K562 (cell line): ENCODE data around the gene CDCP1. TPM values are rescaled to one million over a fixed set of nuclear protein-coding genes. Genes with fewer than 3 reads are reported as not detected.

ENCODE experiments used
- ILK ChIP-seq: fragments of 450-650 bp; IDR thresholded peaks from 2 replicates; pipeline ENCODE4 v1.6.1; 2016; ENCODE audit warnings: missing genetic modification characterization, low read depth, mild to moderate bottlenecking, missing compliant biosample characterization, moderate library complexity, borderline replicate concordance
- MGA ChIP-seq: fragments of 450-650 bp; IDR thresholded peaks from 2 replicates; pipeline ENCODE4 v1.6.1; 2016; ENCODE audit warnings: mild to moderate bottlenecking, moderate library complexity
- ZBTB34 ChIP-seq: fragments of 250-450 bp; sonication (Bioruptor Pico); IDR thresholded peaks from 2 replicates; pipeline ENCODE4 v1.8.0; 2021; ENCODE audit warnings: mild to moderate bottlenecking, moderate library complexity
- ZNF740 ChIP-seq, 3 experiments: fragments of 200-800 bp in 1 of 3; sonication (Bioruptor generic) in 1 of 3; sonication (generic) in 1 of 3; formaldehyde crosslinking in 1 of 3; IDR thresholded peaks; 2 replicates each; pipeline versions ENCODE4 v1.6.1 to v1.8.0; 2016 to 2022; ENCODE audit warnings: mild to moderate bottlenecking in 2 of 3, missing compliant biosample characterization in 2 of 3, missing genetic modification characterization in 2 of 3, missing genetic modification reagents in 1 of 3
- polyA plus RNA-seq, 8 experiments: library from polyadenylated mRNA; depleted of rRNA in 4 of 8; stranded (reverse) in 5 of 8; unstranded in 3 of 8; fragments of >200 nt; fragmentation: Nextera tagmentation in 2 of 8; fragmentation: Illumina TruSeq in 1 of 8; extraction: Ambion mirVana in 2 of 8; extraction: Trizol in 1 of 8; gene quantifications; 2 replicates each; pipeline versions ENCODE4 v1.2.1 to v1.2.3, GENCODE V29; 2011 to 2014; ENCODE audit warnings: inconsistent platforms in 1 of 8, missing spikeins in 1 of 8
- total RNA-seq, 7 experiments: library from RNA; depleted of rRNA in 6 of 7; stranded (reverse); fragments of >200 nt in 6 of 7; fragmentation: Illumina TruSeq in 2 of 7; extraction: Trizol in 2 of 7; gene quantifications; 2 replicates each; pipeline versions ENCODE4 v1.2.1 to v1.2.3, GENCODE V29; 2011 to 2021; ENCODE audit warnings: low replicate concordance in 1 of 7
- TF ChIP-seq, protein P1 (sequence below), 2 experiments: fragments of 450-650 bp in 1 of 2; sonication (generic) in 1 of 2; formaldehyde crosslinking; conservative IDR thresholded peaks; 2 replicates each; pipeline versions ENCODE4 v1.4.0 to v1.8.1; 2020 to 2022; ENCODE audit warnings: mild to moderate bottlenecking in 1 of 2, missing genetic modification reagents in 1 of 2

CDCP1 gene
- total and polyA plus RNA-seq, 9 of the 15 experiments (the other 6 are each of a cell fraction or from before 2014, with no cell fraction given), result 3.9 to 16.4 (median 5.2) TPM

DNA sequence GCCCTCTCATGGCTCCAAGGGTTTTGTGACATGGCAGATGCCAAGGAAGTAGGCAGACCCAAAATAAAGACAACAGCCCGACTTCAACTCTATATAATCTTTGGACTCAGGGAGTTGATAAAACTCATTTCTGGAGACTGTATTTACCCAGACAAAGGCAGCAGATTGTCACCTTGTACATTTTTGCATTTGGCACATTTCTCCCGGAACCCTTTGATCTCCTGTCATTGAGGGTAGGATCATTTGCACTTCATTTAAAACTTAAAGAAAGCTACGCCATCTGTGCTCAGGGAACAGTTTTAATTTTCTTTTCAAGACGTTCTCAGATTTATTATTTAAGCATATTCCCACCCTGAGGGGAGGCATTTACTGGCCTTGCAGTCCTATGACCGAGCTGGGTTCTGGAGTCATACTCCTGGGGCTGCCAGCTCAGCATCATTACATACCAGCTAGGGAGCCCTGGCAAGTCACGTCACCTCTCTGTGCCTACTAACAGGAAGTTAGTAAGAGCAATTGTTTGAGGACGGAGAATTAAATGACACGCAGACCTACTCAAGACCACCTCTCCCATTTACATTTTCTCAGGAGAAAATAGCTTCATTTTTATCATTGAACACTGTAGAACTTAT is 5.9 kb downstream of the CDCP1 start (continued):
- TF ChIP-seq MGA (0 out of 2 replicates have a peak, but pooled peaks have one; percentile 7), ZNF740 (CRISPR knock-in tag; IDR thresholded peaks at IDR 0.05) (no peak), ZNF740 (tag; IDR thresholded peaks at IDR 0.05) (no peak), ZBTB34 (CRISPR knock-in tag) (no peak), ILK (tag) (no peak)
- TF ChIP-seq, protein P1, sequence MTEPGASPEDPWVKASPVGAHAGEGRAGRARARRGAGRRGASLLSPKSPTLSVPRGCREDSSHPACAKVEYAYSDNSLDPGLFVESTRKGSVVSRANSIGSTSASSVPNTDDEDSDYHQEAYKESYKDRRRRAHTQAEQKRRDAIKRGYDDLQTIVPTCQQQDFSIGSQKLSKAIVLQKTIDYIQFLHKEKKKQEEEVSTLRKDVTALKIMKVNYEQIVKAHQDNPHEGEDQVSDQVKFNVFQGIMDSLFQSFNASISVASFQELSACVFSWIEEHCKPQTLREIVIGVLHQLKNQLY (CRISPR knock-in tag; conservative IDR thresholded peaks at IDR 0.05), result no peak
